B cell (primary cell): Measurements from ENCODE around the gene MOB3B. TPM values are rescaled to one million over a fixed set of nuclear protein-coding genes. Genes with fewer than 3 reads are reported as not detected.

ENCODE experiments used
- ATAC-seq: fragments of 200-7000 bp; cut with Tn5 transposase; one replicate; pipeline ENCODE4 v1.10.0; 2021; ENCODE audit warnings: low read depth, mild to moderate bottlenecking, moderate number of reproducible peaks, moderate library complexity
- CTCF ChIA-PET: fragments of 350-600 bp; sonication (Branson Sonifier 250); formaldehyde crosslinking; loops from one replicate; lab custom pipeline; 2021; ENCODE audit warnings: antibody characterized with exemption, inconsistent platforms; lab: Charles Lee
- POLR2A ChIA-PET: fragments of 350-600 bp; sonication (Branson Sonifier 250); formaldehyde crosslinking; loops from one replicate; lab custom pipeline; 2021; ENCODE audit warnings: antibody characterized with exemption; lab: Charles Lee
- DNase-seq: peaks from one replicate; pipeline ENCODE4 v3.0.0; 2013
- H2AFZ ChIP-seq: 2 replicates; pipeline ENCODE4 v1.6.1; 2012; ENCODE audit warnings: mild to moderate bottlenecking, low read depth, low read length; ENCODE audit not compliant: insufficient read depth, poor library complexity, severe bottlenecking
- H3K27ac ChIP-seq, 2 donors: 1 replicate in 1 of 2; 2 replicates in 1 of 2; pipeline ENCODE4 v1.5.1; 2012 to 2013; ENCODE audit warnings: low read length in 2 of 2, mild to moderate bottlenecking in 2 of 2, moderate library complexity in 1 of 2
- H3K27me3 ChIP-seq, 4 experiments: fragments of 200-600 bp in 1 of 4; sonication (generic) in 1 of 4; replicated peaks in 1 of 4; 1 replicate in 2 of 4; 2 replicates in 2 of 4; pipeline versions ENCODE4 v1.6.1 to v1.7.0; 2013 to 2016; ENCODE audit warnings: low read length in 3 of 4, mild to moderate bottlenecking in 2 of 4, mixed read lengths in 1 of 4, moderate library complexity in 1 of 4; ENCODE audit not compliant: insufficient read depth in 4 of 4, control insufficient read depth in 3 of 4; ENCODE audit errors: control extremely low read depth in 1 of 4
- H3K36me3 ChIP-seq, 2 experiments: replicated peaks in 1 of 2; 1 replicate in 1 of 2; 2 replicates in 1 of 2; pipeline versions ENCODE4 v1.6.1 to v1.7.1; 2013; ENCODE audit warnings: low read length in 1 of 2; ENCODE audit not compliant: insufficient read depth in 2 of 2, control insufficient read depth in 1 of 2; ENCODE audit errors: control extremely low read depth in 1 of 2, extremely low read depth in 1 of 2
- H3K4me1 ChIP-seq, 2 donors: fragments of 200-600 bp in 1 of 2; sonication (generic) in 1 of 2; 1 replicate in 1 of 2; 2 replicates in 1 of 2; pipeline versions ENCODE4 v1.5.1 to v1.6.1; 2013 to 2017; ENCODE audit warnings: low read length in 2 of 2; ENCODE audit not compliant: control insufficient read depth in 2 of 2, insufficient read depth in 2 of 2
- H3K4me2 ChIP-seq: replicated peaks from 2 replicates; pipeline ENCODE3; 2012; ENCODE audit warnings: mild to moderate bottlenecking, low read depth, low read length; ENCODE audit not compliant: poor library complexity, severe bottlenecking
- H3K4me3 ChIP-seq, 5 experiments: fragments of 200-600 bp in 1 of 5; sonication (generic) in 1 of 5; 1 replicate in 3 of 5; 2 replicates in 2 of 5; pipeline versions ENCODE4 v1.5.1 to v1.7.0; 2011 to 2016; ENCODE audit warnings: low read length in 4 of 5, mild to moderate bottlenecking in 4 of 5, low read depth in 2 of 5, control low read depth in 1 of 5, moderate library complexity in 1 of 5; ENCODE audit not compliant: insufficient read depth in 1 of 5; ENCODE audit errors: control extremely low read depth in 1 of 5, extremely low read depth in 1 of 5
- H3K79me2 ChIP-seq: fragments of 200-600 bp; sonication (generic); one replicate; pipeline ENCODE4 v1.6.0; 2016; ENCODE audit warnings: low read length; ENCODE audit not compliant: control insufficient read depth, insufficient read depth
- H3K9ac ChIP-seq: fragments of 200-600 bp; sonication (generic); 2 replicates; pipeline ENCODE4 v1.6.1; 2017; ENCODE audit warnings: mild to moderate bottlenecking, low read length, moderate library complexity
- H3K9me3 ChIP-seq, 3 donors: one replicate each; pipeline versions ENCODE4 v1.6.1 to v1.7.1; 2013; ENCODE audit warnings: low read length in 2 of 3; ENCODE audit not compliant: control insufficient read depth in 2 of 3, insufficient read depth in 1 of 3; ENCODE audit errors: control extremely low read depth in 1 of 3
- H4K20me1 ChIP-seq: 2 replicates; pipeline ENCODE4 v1.6.0; 2012; ENCODE audit warnings: mild to moderate bottlenecking, low read length; ENCODE audit not compliant: insufficient read depth, control insufficient read depth, poor library complexity, severe bottlenecking
- H3K27ac Mint-ChIP-seq: one replicate; pipeline ENCODE4 v1.8.0; 2021; ENCODE audit warnings: mixed read lengths
- H3K27me3 Mint-ChIP-seq: one replicate; pipeline ENCODE4 v1.8.0; 2021; ENCODE audit warnings: mixed read lengths
- H3K4me1 Mint-ChIP-seq: one replicate; pipeline ENCODE4 v1.8.0; 2021; ENCODE audit warnings: mixed read lengths
- H3K4me3 Mint-ChIP-seq: one replicate; pipeline ENCODE4 v1.8.0; 2021; ENCODE audit warnings: mixed read lengths
- H3K9me3 Mint-ChIP-seq: one replicate; pipeline ENCODE4 v1.8.0; 2022; ENCODE audit warnings: mixed read lengths; ENCODE audit not compliant: insufficient read depth
- EZH2 ChIP-seq: IDR thresholded peaks from 2 replicates; pipeline ENCODE4 v1.6.1; 2012; ENCODE audit warnings: borderline replicate concordance, low read depth, mild to moderate bottlenecking, moderate library complexity, low read length; ENCODE audit not compliant: insufficient read depth, poor library complexity, severe bottlenecking
- WGBS: methylation state at CpG from one replicate; pipeline ENCODE4 v1.1.5; 2013; ENCODE audit warnings: missing lambda C conversion rate; ENCODE audit not compliant: insufficient coverage; 5-methylcytosine and 5-hydroxymethylcytosine counted together
- intact Hi-C: fragments of 100-400 bp; cut with micrococcal nuclease; formaldehyde crosslinking; loops from one replicate; pipeline ENCODE4 v1.10.0; 2022
- polyA plus RNA-seq: library from polyadenylated mRNA; depleted of rRNA; stranded (reverse); fragments of >200 nt; gene quantifications from 2 replicates; pipeline ENCODE4 v1.2.3, GENCODE V29; 2012
- total RNA-seq, 2 donors: library from RNA; stranded (reverse); fragments of 120-200 nt in 1 of 2; gene quantifications; 1 replicate in 1 of 2; 2 replicates in 1 of 2; pipeline versions ENCODE4 v1.2.3 to v1.2.4, GENCODE V29; 2013 to 2022
- TF ChIP-seq, protein P1 (sequence below): fragments of 200-600 bp; IDR thresholded peaks from one replicate; pipeline ENCODE4 v1.8.0; 2022; ENCODE audit warnings: antibody characterized with exemption, mild to moderate bottlenecking

MOB3B gene
- total and polyA plus RNA-seq, 2 donors (not counting 1 experiment from before 2014, with no cell fraction given) = 7.3 to 7.9 TPM

GRCh38 chr9:27344776-27345175 is 184.8 kb downstream of the MOB3B start:
- intact Hi-C loops = loop anchor here (10.0 kb wide), 1 partner anchor 50 kb away; no protein-coding TSS in a partner anchor
- ChIA-PET CTCF (interaction anchor here (1.1 to 1.5 kb wide), 2 partner anchors 12 to 203 kb away, joined by 3 to 4 read pairs; no protein-coding TSS in a partner anchor), POLR2A (no interaction called here)
- Histone ChIP-seq H3K9me3 (no peaks in the 10 kb centered on the region), H3K27me3 (no peaks in the 10 kb centered on the region), H3K4me3 (no peak overlapping the region), H3K4me1 (peaks cover 6 to 17% of the 10 kb centered on the region in 2 donors), H3K79me2 (peaks cover 53% of the 10 kb centered on the region), H2AFZ (no peak overlapping the region), H3K9ac (no peak overlapping the region), H3K4me2 (no peak overlapping the region), H3K36me3 (no peaks in the 10 kb centered on the region), H3K27ac (no peak overlapping the region), H4K20me1 (peaks cover 18% of the 10 kb centered on the region)
- Mint-ChIP-seq H3K27ac (no peak overlapping the region), H3K27me3 (no peaks in the 10 kb centered on the region), H3K9me3 (no peaks in the 10 kb centered on the region), H3K4me1 (peaks cover 23% of the 10 kb centered on the region), H3K4me3 (no peak overlapping the region)
- no peak for TF ChIP-seq EZH2
- TF ChIP-seq, protein P1, sequence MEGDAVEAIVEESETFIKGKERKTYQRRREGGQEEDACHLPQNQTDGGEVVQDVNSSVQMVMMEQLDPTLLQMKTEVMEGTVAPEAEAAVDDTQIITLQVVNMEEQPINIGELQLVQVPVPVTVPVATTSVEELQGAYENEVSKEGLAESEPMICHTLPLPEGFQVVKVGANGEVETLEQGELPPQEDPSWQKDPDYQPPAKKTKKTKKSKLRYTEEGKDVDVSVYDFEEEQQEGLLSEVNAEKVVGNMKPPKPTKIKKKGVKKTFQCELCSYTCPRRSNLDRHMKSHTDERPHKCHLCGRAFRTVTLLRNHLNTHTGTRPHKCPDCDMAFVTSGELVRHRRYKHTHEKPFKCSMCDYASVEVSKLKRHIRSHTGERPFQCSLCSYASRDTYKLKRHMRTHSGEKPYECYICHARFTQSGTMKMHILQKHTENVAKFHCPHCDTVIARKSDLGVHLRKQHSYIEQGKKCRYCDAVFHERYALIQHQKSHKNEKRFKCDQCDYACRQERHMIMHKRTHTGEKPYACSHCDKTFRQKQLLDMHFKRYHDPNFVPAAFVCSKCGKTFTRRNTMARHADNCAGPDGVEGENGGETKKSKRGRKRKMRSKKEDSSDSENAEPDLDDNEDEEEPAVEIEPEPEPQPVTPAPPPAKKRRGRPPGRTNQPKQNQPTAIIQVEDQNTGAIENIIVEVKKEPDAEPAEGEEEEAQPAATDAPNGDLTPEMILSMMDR = no peak
- 99% methylated on average over 6 of the region's 7 CpGs for WGBS
- no peak for ATAC-seq
- no peak for DNase-seq

DNA sequence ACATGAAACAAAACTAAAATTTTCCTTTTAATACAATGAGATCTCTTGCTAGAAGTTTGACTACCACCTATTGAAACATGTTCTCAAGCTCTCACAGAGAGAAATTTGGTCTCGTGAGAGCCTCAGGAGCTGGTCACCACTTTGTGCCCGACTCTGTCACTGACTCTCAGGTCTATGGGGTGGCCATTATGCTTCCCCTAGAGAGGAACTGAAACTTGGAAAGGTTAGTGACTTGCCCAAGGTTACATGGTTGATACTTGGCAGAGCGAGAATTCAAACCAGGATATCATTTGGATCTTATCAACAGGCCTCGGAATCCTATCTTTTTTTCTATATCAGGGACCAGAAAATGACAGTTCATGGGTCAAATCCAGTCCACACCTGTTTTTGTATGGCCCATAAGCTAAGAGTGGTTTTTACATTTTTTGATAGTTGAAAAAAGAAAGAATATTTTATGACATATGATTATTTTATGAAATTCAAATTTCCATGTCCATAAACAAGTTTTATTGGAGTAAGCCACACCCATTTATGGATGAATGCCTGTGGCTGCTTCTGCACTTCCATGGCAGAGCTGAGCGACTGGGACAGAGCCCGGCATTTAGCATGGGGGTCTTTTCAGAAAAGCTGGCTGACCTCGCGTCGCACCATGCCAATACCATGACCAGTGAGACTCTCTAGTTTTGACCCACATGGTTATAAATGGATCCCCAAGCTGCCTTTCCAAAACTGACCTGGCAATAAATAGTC is 187.9 kb downstream of the MOB3B start:
- no peak for ATAC-seq
- TF ChIP-seq EZH2 = no peak
- TF ChIP-seq, protein P1 = no peak
- Histone ChIP-seq H2AFZ (no peak overlapping the region), H3K27me3 (no peaks in the 10 kb centered on the region), H4K20me1 (peaks cover 8% of the 10 kb centered on the region), H3K4me1 (peaks cover 0 to 15% of the 10 kb centered on the region in 2 donors), H3K4me2 (no peak overlapping the region), H3K27ac (no peak overlapping the region), H3K9me3 (no peaks in the 10 kb centered on the region), H3K79me2 (peaks cover 33% of the 10 kb centered on the region), H3K9ac (no peak overlapping the region), H3K36me3 (peaks cover 0 to 9% of the 10 kb centered on the region in 2 experiments), H3K4me3 (no peak overlapping the region)
- CTCF ChIA-PET = interaction anchor here (0.7 to 2.2 kb wide), 4 partner anchors 8 to 207 kb away, joined by 3 to 6 read pairs (median 3); partner anchors contain the start of gene MOB3B
- Mint-ChIP-seq H3K27me3 (no peaks in the 10 kb centered on the region), H3K27ac (no peak overlapping the region), H3K4me3 (no peak overlapping the region), H3K4me1 (peaks cover 9% of the 10 kb centered on the region), H3K9me3 (no peaks in the 10 kb centered on the region)
- WGBS = 96% methylated on average over 8 of the region's 9 CpGs
- POLR2A ChIA-PET = no interaction called here
- intact Hi-C loops = loop anchor here (10.0 kb wide), 1 partner anchor 53 kb away; no protein-coding TSS in a partner anchor
- DNase-seq = no peak
